ENCODE measurements around the gene NPR1. TPM values are rescaled to one million over a fixed set of nuclear protein-coding genes. Genes with fewer than 3 reads are reported as not detected.

The NPR1 gene
- total and polyA plus RNA-seq, 2 donors from 2014 or later: 57.8 to 89.3 TPM

DNA sequence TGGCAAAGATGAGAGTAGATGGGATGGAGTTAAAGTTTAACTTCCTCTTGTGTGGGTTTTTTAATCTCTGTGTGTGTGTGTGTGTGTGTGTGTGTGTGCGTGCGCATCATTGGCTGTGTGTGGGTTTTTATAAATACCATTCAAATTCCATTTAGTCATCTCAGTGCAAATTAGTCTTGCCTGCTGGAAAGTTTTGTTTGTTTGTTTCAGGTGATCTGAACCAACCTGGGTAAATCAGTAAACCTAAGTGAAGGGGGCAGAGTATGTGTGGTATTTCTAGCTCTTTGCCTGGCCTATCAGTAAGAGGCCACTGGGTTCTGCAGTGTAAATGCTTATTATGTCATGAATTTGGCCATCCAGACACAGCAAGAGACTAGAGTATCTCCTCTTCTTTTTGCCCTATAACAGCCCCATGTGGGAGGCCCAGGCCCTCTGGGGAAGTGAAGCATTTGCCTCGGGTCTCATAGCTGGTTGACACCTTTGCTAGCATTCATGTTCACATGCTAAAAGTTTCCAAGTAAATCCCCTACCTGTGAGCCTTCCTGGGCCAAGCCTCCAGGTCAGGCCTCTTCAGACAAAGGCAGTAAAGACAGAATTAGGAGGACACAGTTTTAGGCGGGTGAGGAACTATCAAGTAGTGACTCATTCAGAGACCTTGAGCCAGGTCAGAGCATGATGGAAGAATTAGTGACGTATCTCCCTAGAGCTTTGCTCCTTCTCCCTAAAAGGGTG lies 64.1 kb downstream of the NPR1 start:
- peak overlapping the region; percentile 89 for H3K27ac ChIP-seq (ENCODE audit: low read depth in 2 of 2, low read length in 2 of 2)
- H3K9ac ChIP-seq (ENCODE audit: low read length in 3 of 3): peak overlapping the region in 1 of 3 donors; percentile 35
- H3K9me3 ChIP-seq (ENCODE audit: control insufficient read depth in 2 of 3, insufficient read depth in 1 of 3, low read length in 3 of 3): no peaks in the 10 kb centered on the region
- H3K4me1 ChIP-seq (ENCODE audit: control insufficient read depth in 2 of 3, insufficient read depth in 2 of 3, low read depth in 1 of 3, low read length in 3 of 3): peaks cover 11 to 32% (median 26%) of the 10 kb centered on the region in 3 donors
- H3K4me3 ChIP-seq (ENCODE audit: low read length in 3 of 3): no peak overlapping the region
- intact Hi-C loops (cut with DNase I): no loop called here
- peak in 4 of 5 donors; percentile 66 to 85 (median 77) for DNase-seq
- no peaks in the 10 kb centered on the region for H3K27me3 ChIP-seq (ENCODE audit: control insufficient read depth, insufficient read depth, low read length)
- H3K36me3 ChIP-seq (ENCODE audit: control insufficient read depth in 2 of 3, insufficient read depth in 3 of 3, low read length in 3 of 3): peaks cover 18 to 32% (median 20%) of the 10 kb centered on the region in 3 donors
- FAIRE-seq: peak; percentile 90
- TF ChIP-seq, protein P1, sequence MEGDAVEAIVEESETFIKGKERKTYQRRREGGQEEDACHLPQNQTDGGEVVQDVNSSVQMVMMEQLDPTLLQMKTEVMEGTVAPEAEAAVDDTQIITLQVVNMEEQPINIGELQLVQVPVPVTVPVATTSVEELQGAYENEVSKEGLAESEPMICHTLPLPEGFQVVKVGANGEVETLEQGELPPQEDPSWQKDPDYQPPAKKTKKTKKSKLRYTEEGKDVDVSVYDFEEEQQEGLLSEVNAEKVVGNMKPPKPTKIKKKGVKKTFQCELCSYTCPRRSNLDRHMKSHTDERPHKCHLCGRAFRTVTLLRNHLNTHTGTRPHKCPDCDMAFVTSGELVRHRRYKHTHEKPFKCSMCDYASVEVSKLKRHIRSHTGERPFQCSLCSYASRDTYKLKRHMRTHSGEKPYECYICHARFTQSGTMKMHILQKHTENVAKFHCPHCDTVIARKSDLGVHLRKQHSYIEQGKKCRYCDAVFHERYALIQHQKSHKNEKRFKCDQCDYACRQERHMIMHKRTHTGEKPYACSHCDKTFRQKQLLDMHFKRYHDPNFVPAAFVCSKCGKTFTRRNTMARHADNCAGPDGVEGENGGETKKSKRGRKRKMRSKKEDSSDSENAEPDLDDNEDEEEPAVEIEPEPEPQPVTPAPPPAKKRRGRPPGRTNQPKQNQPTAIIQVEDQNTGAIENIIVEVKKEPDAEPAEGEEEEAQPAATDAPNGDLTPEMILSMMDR (IDR thresholded peaks at IDR 0.05; ENCODE audit: borderline replicate concordance, extremely low read depth, insufficient read depth): no peak

Small RNA genes lying within 50 kb of the gene (microRNA-seq; reads per million reads assigned to microRNA genes)
- not detected for gene MIR8083

Other genes starting within 250 kb of the NPR1 start
- not detected for gene S100A7, start 218.0 kb upstream of the NPR1 start, total RNA-seq
- gene S100A7, start 218.0 kb upstream of the NPR1 start, polyA plus RNA-seq (ENCODE audit: insufficient read depth, low read depth, low replicate concordance): not detected
- gene S100A6, start 142.7 kb upstream of the NPR1 start, total RNA-seq: 1,542 TPM
- 1,580 TPM for gene S100A6, start 142.7 kb upstream of the NPR1 start, polyA plus RNA-seq (ENCODE audit: insufficient read depth, low read depth, low replicate concordance)
- gene S100A5, start 137.8 kb upstream of the NPR1 start, total RNA-seq: 0.91 TPM
- gene S100A5, start 137.8 kb upstream of the NPR1 start, polyA plus RNA-seq (ENCODE audit: insufficient read depth, low read depth, low replicate concordance): 1.9 TPM
- 141 TPM for gene S100A4, start 132.9 kb upstream of the NPR1 start, total RNA-seq
- 204 TPM for gene S100A4, start 132.9 kb upstream of the NPR1 start, polyA plus RNA-seq (ENCODE audit: insufficient read depth, low read depth, low replicate concordance)
- gene S100A3, start 129.4 kb upstream of the NPR1 start, total RNA-seq: 8.4 TPM
- gene S100A3, start 129.4 kb upstream of the NPR1 start, polyA plus RNA-seq (ENCODE audit: insufficient read depth, low read depth, low replicate concordance): 2.5 TPM
- gene S100A2, start 112.8 kb upstream of the NPR1 start, total RNA-seq: 152 TPM
- gene S100A2, start 112.8 kb upstream of the NPR1 start, polyA plus RNA-seq (ENCODE audit: insufficient read depth, low read depth, low replicate concordance): 416 TPM
- gene S100A16, start 65.6 kb upstream of the NPR1 start, total RNA-seq: 119 TPM
- 174 TPM for gene S100A16, start 65.6 kb upstream of the NPR1 start, polyA plus RNA-seq (ENCODE audit: insufficient read depth, low read depth, low replicate concordance)
- gene S100A14, start 62.4 kb upstream of the NPR1 start, total RNA-seq: 75.9 TPM
- gene S100A14, start 62.4 kb upstream of the NPR1 start, polyA plus RNA-seq (ENCODE audit: insufficient read depth, low read depth, low replicate concordance): 35.6 TPM
- gene S100A13, start 51.2 kb upstream of the NPR1 start, total RNA-seq: 225 TPM
- 299 TPM for gene S100A13, start 51.2 kb upstream of the NPR1 start, polyA plus RNA-seq (ENCODE audit: insufficient read depth, low read depth, low replicate concordance)
- 83.1 TPM for gene S100A1, start 50.3 kb upstream of the NPR1 start, total RNA-seq
- gene S100A1, start 50.3 kb upstream of the NPR1 start, polyA plus RNA-seq (ENCODE audit: insufficient read depth, low read depth, low replicate concordance): 332 TPM
- 83.6 TPM for gene CHTOP, start 44.6 kb upstream of the NPR1 start, total RNA-seq
- 71.1 TPM for gene CHTOP, start 44.6 kb upstream of the NPR1 start, polyA plus RNA-seq (ENCODE audit: insufficient read depth, low read depth, low replicate concordance)
- 46.2 TPM for gene SNAPIN, start 20.0 kb upstream of the NPR1 start, total RNA-seq
- gene SNAPIN, start 20.0 kb upstream of the NPR1 start, polyA plus RNA-seq (ENCODE audit: insufficient read depth, low read depth, low replicate concordance): 59.8 TPM
- 110 TPM for gene ILF2, start 7.7 kb upstream of the NPR1 start, total RNA-seq
- gene ILF2, start 7.7 kb upstream of the NPR1 start, polyA plus RNA-seq (ENCODE audit: insufficient read depth, low read depth, low replicate concordance): 197 TPM
- 74.8 TPM for gene INTS3, start 49.4 kb downstream of the NPR1 start, total RNA-seq
- gene INTS3, start 49.4 kb downstream of the NPR1 start, polyA plus RNA-seq (ENCODE audit: insufficient read depth, low read depth, low replicate concordance): 42.7 TPM
- 54.0 TPM for gene SLC27A3, start 96.7 kb downstream of the NPR1 start, total RNA-seq
- gene SLC27A3, start 96.7 kb downstream of the NPR1 start, polyA plus RNA-seq (ENCODE audit: insufficient read depth, low read depth, low replicate concordance): 36.9 TPM
- 49.0 TPM for gene GATAD2B, start 244.3 kb downstream of the NPR1 start, total RNA-seq
- 3.6 TPM for gene GATAD2B, start 244.3 kb downstream of the NPR1 start, polyA plus RNA-seq (ENCODE audit: insufficient read depth, low read depth, low replicate concordance)